NT2/D1 (cell line): Measurements from ENCODE around the gene CAMK2D.

ENCODE experiments used
- YY1 ChIP-seq: IDR thresholded peaks from 2 replicates; pipeline ENCODE4 v1.6.1; 2011; ENCODE audit not compliant: insufficient read length, insufficient read depth
- ZNF274 ChIP-seq: IDR thresholded peaks from 2 replicates; pipeline ENCODE4 v1.6.1; 2011; ENCODE audit warnings: mild to moderate bottlenecking, low read depth, low read length

DNA sequence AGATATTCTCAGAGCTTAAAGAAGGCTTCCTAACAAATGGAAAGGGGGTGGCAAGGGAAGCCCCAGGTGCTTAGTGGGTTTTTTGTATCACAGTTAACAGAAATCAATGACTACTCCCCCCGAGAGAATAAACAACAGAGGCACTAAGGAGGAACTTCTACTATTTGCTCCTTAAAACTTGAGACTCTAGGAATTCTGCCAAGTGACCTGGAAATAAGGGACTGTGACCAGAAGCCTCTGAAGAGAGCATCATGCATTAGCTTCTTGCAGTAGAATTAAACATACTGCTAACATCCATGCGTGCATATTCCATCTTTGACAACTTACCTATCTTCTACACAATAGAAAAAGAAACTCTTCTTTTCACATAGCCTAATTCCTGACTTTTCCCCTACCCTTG is 86.8 kb downstream of the CAMK2D start:
- TF ChIP-seq YY1, result no peak
- no peak for TF ChIP-seq ZNF274
